Endothelial cell (in vitro differentiated cells): Measurements from ENCODE around the gene DACH2. TPM values are rescaled to one million over a fixed set of nuclear protein-coding genes. Genes with fewer than 3 reads are reported as not detected.

ENCODE experiments used
- DNase-seq: peaks from one replicate; pipeline ENCODE4 v3.0.0; 2021; ENCODE audit warnings: low spot score
- H3K27ac Mint-ChIP-seq: one replicate; pipeline ENCODE4 v1.8.0; 2021; ENCODE audit warnings: mixed read lengths, inconsistent platforms; ENCODE audit not compliant: unreplicated experiment
- H3K27me3 Mint-ChIP-seq: one replicate; pipeline ENCODE4 v1.8.0; 2021; ENCODE audit warnings: mild to moderate bottlenecking, moderate library complexity, mixed read lengths, inconsistent platforms; ENCODE audit not compliant: unreplicated experiment
- H3K36me3 Mint-ChIP-seq: one replicate; pipeline ENCODE4 v1.8.0; 2021; ENCODE audit warnings: mild to moderate bottlenecking, low read depth, mixed read lengths, inconsistent platforms; ENCODE audit not compliant: unreplicated experiment
- H3K4me1 Mint-ChIP-seq: one replicate; pipeline ENCODE4 v1.8.0; 2021; ENCODE audit warnings: mild to moderate bottlenecking, mixed read lengths, inconsistent platforms; ENCODE audit not compliant: unreplicated experiment
- H3K4me3 Mint-ChIP-seq: one replicate; pipeline ENCODE4 v1.8.0; 2021; ENCODE audit warnings: mild to moderate bottlenecking, mixed read lengths, inconsistent platforms; ENCODE audit not compliant: unreplicated experiment
- H3K9me3 Mint-ChIP-seq: one replicate; pipeline ENCODE4 v1.8.0; 2021; ENCODE audit warnings: mixed read lengths, inconsistent platforms; ENCODE audit not compliant: unreplicated experiment
- CTCF ChIP-seq: fragments of 200-600 bp; sonication (generic); IDR thresholded peaks from one replicate; pipeline ENCODE4 v1.5.0; 2021; ENCODE audit warnings: antibody characterized with exemption; ENCODE audit not compliant: unreplicated experiment
- total RNA-seq: library from RNA; stranded (reverse); fragmentation: NEBNext Ultra II Directional; extraction: Animal tissue kit (Norgen Biotek cat#: 25700); gene quantifications from one replicate; pipeline ENCODE4 v1.2.1, GENCODE V29; 2021; ENCODE audit not compliant: unreplicated experiment

The DACH2 gene
- total RNA-seq, 1 donor from 2014 or later, result 0.08 TPM

GRCh38 chrX:86237482-86237881, 89.2 kb downstream of the DACH2 start:
- no peak for TF ChIP-seq CTCF
- DNase-seq, result no peak
- Mint-ChIP-seq H3K27me3 (peaks cover 1% of the 10 kb centered on the region), H3K36me3 (peaks cover 5% of the 10 kb centered on the region), H3K9me3 (peaks cover 7% of the 10 kb centered on the region), H3K27ac (no peak overlapping the region), H3K4me3 (no peak overlapping the region), H3K4me1 (no peaks in the 10 kb centered on the region)

- peaks cover 13% of the 10 kb centered on the region for H3K9me3 Mint-ChIP-seq
- no peak overlapping the region for H3K4me3 Mint-ChIP-seq
- peaks cover 1% of the 10 kb centered on the region for H3K27me3 Mint-ChIP-seq
- H3K36me3 Mint-ChIP-seq, result peaks cover 5% of the 10 kb centered on the region
- TF ChIP-seq CTCF, result no peak
- no peak for DNase-seq
- no peak overlapping the region for H3K27ac Mint-ChIP-seq
- H3K4me1 Mint-ChIP-seq, result no peaks in the 10 kb centered on the region
These were observed 93.3 kb downstream of the DACH2 start for GRCh38 chrX:86241547-86241946.

DNA sequence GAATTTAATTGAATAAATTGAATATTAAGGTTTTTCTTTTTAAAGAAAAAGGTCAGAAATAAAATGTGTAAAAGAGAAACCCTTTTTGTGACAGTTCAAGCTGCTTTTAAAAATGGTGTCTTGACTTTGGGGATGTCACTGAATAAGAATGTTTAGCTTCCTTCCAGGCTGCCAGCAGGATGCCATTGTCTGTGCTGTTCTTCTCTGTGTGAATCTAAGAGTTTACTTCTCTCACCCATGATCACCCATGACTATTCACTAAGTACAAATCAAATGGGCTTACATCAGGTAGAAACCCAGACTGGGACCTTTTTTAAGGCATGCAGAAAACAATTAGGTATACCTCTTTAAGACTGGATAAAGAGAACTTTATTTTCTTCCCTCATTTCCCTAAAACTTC, 115.3 kb downstream of the DACH2 start:
- Mint-ChIP-seq H3K27me3 (no peaks in the 10 kb centered on the region), H3K36me3 (no peaks in the 10 kb centered on the region), H3K9me3 (no peaks in the 10 kb centered on the region), H3K4me3 (no peak overlapping the region), H3K27ac (no peak overlapping the region), H3K4me1 (no peaks in the 10 kb centered on the region)
- DNase-seq, result no peak
- TF ChIP-seq CTCF, result no peak

DNA sequence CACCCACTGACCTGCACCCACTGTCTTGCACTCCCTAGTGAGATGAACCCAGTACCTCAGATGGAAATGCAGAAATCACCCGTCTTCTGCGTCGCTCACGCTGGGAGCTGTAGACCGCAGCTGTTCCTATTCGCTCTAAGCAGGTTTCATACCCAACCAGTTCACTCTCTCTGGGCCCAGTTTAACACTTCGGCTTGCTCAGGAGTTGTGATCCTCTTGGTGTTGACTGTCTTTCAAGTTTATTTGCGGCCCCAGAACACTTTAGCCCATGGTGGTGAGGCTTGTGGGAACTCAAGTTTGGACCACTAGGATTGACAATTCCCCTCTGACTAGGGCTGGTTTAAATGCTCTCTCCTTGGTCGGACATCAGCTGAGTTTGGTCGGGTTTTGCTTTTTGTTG, 147.0 kb downstream of the DACH2 start:
- H3K27me3 Mint-ChIP-seq, result no peaks in the 10 kb centered on the region
- no peak for DNase-seq
- H3K4me1 Mint-ChIP-seq, result no peaks in the 10 kb centered on the region
- H3K4me3 Mint-ChIP-seq, result no peak overlapping the region
- TF ChIP-seq CTCF, result no peak
- no peak overlapping the region for H3K27ac Mint-ChIP-seq
- H3K36me3 Mint-ChIP-seq, result no peaks in the 10 kb centered on the region
- H3K9me3 Mint-ChIP-seq, result no peaks in the 10 kb centered on the region

GRCh38 chrX:86322913-86323312, 174.7 kb downstream of the DACH2 start:
- no peak for TF ChIP-seq CTCF
- Mint-ChIP-seq H3K4me1 (no peaks in the 10 kb centered on the region), H3K27ac (no peak overlapping the region), H3K9me3 (peaks cover 5% of the 10 kb centered on the region), H3K27me3 (no peaks in the 10 kb centered on the region), H3K4me3 (no peak overlapping the region), H3K36me3 (no peaks in the 10 kb centered on the region)
- DNase-seq, result no peak
